HepG2 (cell line): Measurements from ENCODE around the gene MAN2B2. TPM values are rescaled to one million over a fixed set of nuclear protein-coding genes. Genes with fewer than 3 reads are reported as not detected.

Experiments used
- ATAC-seq: fragments of 200-7000 bp; cut with Tn5 transposase; 3 replicates; pipeline ENCODE4 v1.9.1; 2020; ENCODE audit warnings: mild to moderate bottlenecking, moderate library complexity
- BruUV-seq: library from RNA; stranded (reverse); fragments of 400-500 nt; replicated peaks from 2 replicates; lab custom pipeline; 2021; lab: Mats Ljungman, UMichigan
- CTCF ChIA-PET: fragments of 300-600 bp; formaldehyde crosslinking; extraction: SDS; loops from one replicate; lab custom pipeline; 2021; ENCODE audit warnings: low total read pairs, inconsistent platforms, low intra/inter-chr PET ratio; lab: Yijun Ruan, JAX
- POLR2A ChIA-PET: fragments of 350-600 bp; sonication (Branson Sonifier 250); formaldehyde crosslinking; loops from one replicate; lab custom pipeline; 2020; ENCODE audit warnings: antibody characterized with exemption, inconsistent platforms; lab: Yijun Ruan, JAX
- DNase-seq: peaks from one replicate; pipeline ENCODE4 v3.0.0-alpha.2; 2015; ENCODE audit warnings: low spot score
- FAIRE-seq: peaks from 3 replicates; lab custom pipeline; 2011; peaks lifted over from hg19 to GRCh38; lab: Jason Lieb, UNC
- H2AFZ ChIP-seq: one replicate; pipeline ENCODE4 v1.6.1; 2011; ENCODE audit warnings: low read length, inconsistent platforms
- H3K27ac ChIP-seq: fragments of 300-600 bp; 3 replicates; pipeline ENCODE4 v1.8.0; 2011; ENCODE audit warnings: mixed run types, mild to moderate bottlenecking, mixed read lengths, low read length, inconsistent platforms; ENCODE audit not compliant: insufficient read depth; ENCODE audit errors: extremely low read length
- H3K27me3 ChIP-seq, 2 experiments: fragments of 200-600 bp in 1 of 2; 2 replicates in 1 of 2; 3 replicates in 1 of 2; pipeline versions ENCODE4 v1.6.0 to v1.8.0; 2011; ENCODE audit warnings: low read length in 2 of 2, mild to moderate bottlenecking in 2 of 2, moderate library complexity in 2 of 2, inconsistent platforms in 1 of 2; ENCODE audit not compliant: insufficient read depth in 2 of 2, control insufficient read depth in 1 of 2
- H3K36me3 ChIP-seq, 2 experiments: fragments of 200-600 bp in 1 of 2; replicated peaks in 1 of 2; 2 replicates in 1 of 2; 3 replicates in 1 of 2; pipeline versions ENCODE4 v1.5.1 to v1.8.0; 2011; ENCODE audit warnings: low read length in 2 of 2, inconsistent platforms in 1 of 2; ENCODE audit not compliant: insufficient read depth in 2 of 2, control insufficient read depth in 1 of 2
- H3K4me1 ChIP-seq: 2 replicates; pipeline ENCODE4 v1.5.1; 2012; ENCODE audit warnings: low read length, inconsistent platforms; ENCODE audit not compliant: insufficient read depth
- H3K4me2 ChIP-seq: 2 replicates; pipeline ENCODE4 v1.6.0; 2011; ENCODE audit warnings: low read depth, low read length, inconsistent platforms
- H3K4me3 ChIP-seq, 3 experiments: fragments of 200-600 bp in 1 of 3; sonication (generic), shearing (Covaris generic) in 1 of 3; replicated peaks in 1 of 3; 2 replicates each; pipeline ENCODE4 v1.5.1; 2011 to 2016; ENCODE audit warnings: low read length in 3 of 3, inconsistent platforms in 2 of 3, low read depth in 2 of 3, mild to moderate bottlenecking in 2 of 3, control low read depth in 1 of 3, mixed read lengths in 1 of 3; ENCODE audit not compliant: insufficient read depth in 1 of 3
- H3K79me2 ChIP-seq: one replicate; pipeline ENCODE4 v1.6.1; 2011; ENCODE audit warnings: low read length, inconsistent platforms; ENCODE audit not compliant: insufficient read depth
- H3K9ac ChIP-seq: 2 replicates; pipeline ENCODE4 v1.6.0; 2011; ENCODE audit warnings: mild to moderate bottlenecking, low read depth, low read length, inconsistent platforms; ENCODE audit not compliant: insufficient read depth
- H3K9me3 ChIP-seq: 2 replicates; pipeline ENCODE4 v1.5.1; 2012; ENCODE audit warnings: mild to moderate bottlenecking, low read length
- H4K20me1 ChIP-seq: 2 replicates; pipeline ENCODE4 v1.6.0; 2011; ENCODE audit warnings: inconsistent platforms, mild to moderate bottlenecking, low read length, moderate library complexity; ENCODE audit not compliant: insufficient read depth
- ARHGAP35 ChIP-seq: sonication (generic); formaldehyde crosslinking; IDR thresholded peaks from 2 replicates; pipeline ENCODE4 v1.9.0; 2022; ENCODE audit warnings: mild to moderate bottlenecking, inconsistent platforms, moderate library complexity, missing genetic modification reagents, borderline replicate concordance
- DR1 ChIP-seq: sonication (generic); formaldehyde crosslinking; IDR thresholded peaks from 2 replicates; pipeline ENCODE4 v1.8.0; 2021; ENCODE audit warnings: mild to moderate bottlenecking, missing genetic modification reagents, inconsistent platforms
- ISL2 ChIP-seq: sonication (generic); formaldehyde crosslinking; IDR thresholded peaks from 2 replicates; pipeline ENCODE4 v1.5.0; 2020; ENCODE audit warnings: missing genetic modification reagents
- POLR2AphosphoS5 ChIP-seq: IDR thresholded peaks from 2 replicates; pipeline ENCODE4 v1.6.1; 2012; ENCODE audit warnings: low read depth, low read length
- SALL1 ChIP-seq: sonication (generic); formaldehyde crosslinking; IDR thresholded peaks from 2 replicates; pipeline ENCODE4 v1.8.0; 2022; ENCODE audit warnings: mild to moderate bottlenecking, missing genetic modification reagents
- SOX5 ChIP-seq: IDR thresholded peaks from 2 replicates; pipeline ENCODE4 v1.6.1; 2016; ENCODE audit warnings: borderline replicate concordance
- ZNF614 ChIP-seq: IDR thresholded peaks from 2 replicates; pipeline ENCODE4 v1.6.1; 2018; ENCODE audit warnings: missing biosample characterization, missing genetic modification reagents, inconsistent platforms, borderline replicate concordance
- ZNF768 ChIP-seq: sonication (generic); formaldehyde crosslinking; IDR thresholded peaks from 2 replicates; pipeline ENCODE4 v1.4.0; 2020; ENCODE audit warnings: missing genetic modification reagents
- WGBS: methylation state at CpG from one replicate; pipeline ENCODE4 v1.1.6; 2017; ENCODE audit warnings: low lambda C conversion rate; 5-methylcytosine and 5-hydroxymethylcytosine counted together
- in situ Hi-C: cut with HindIII; loops from 2 replicates; pipeline ENCODE4 v1.10.0; 2017; ENCODE audit warnings: low pct_unique_long_range_greater_than_20kb; ENCODE audit not compliant: extremely low pct_ligation_motif_present
- intact Hi-C: fragments of 100-400 bp; cut with micrococcal nuclease; formaldehyde crosslinking; loops from one replicate; pipeline ENCODE4 v1.10.0; 2022; ENCODE audit not compliant: unreplicated experiment
- polyA plus RNA-seq, 8 experiments: library from polyadenylated mRNA; depleted of rRNA in 3 of 8; stranded (reverse) in 7 of 8; unstranded in 1 of 8; fragments of >200 nt; fragmentation: Illumina TruSeq in 4 of 8; extraction: Trizol in 4 of 8; gene quantifications; 2 replicates each; pipeline versions ENCODE4 v1.2.1 to v1.2.3, GENCODE V29; 2011 to 2016; ENCODE audit warnings: low read depth in 4 of 8, missing spikeins in 1 of 8, mixed read lengths in 1 of 8; ENCODE audit not compliant: insufficient read depth in 1 of 8
- total RNA-seq, 5 experiments: library from RNA; depleted of rRNA; stranded (reverse); fragments of >200 nt; fragmentation: Illumina TruSeq; extraction: Trizol; gene quantifications; 2 replicates each; pipeline ENCODE4 v1.2.3, GENCODE V29; 2016; ENCODE audit warnings: low read depth in 1 of 5

Gene MAN2B2
- total and polyA plus RNA-seq, 2 of the 13 experiments (the other 11 are each of a cell fraction or from before 2014, with no cell fraction given), result 4.8 to 5.4 TPM

DNA sequence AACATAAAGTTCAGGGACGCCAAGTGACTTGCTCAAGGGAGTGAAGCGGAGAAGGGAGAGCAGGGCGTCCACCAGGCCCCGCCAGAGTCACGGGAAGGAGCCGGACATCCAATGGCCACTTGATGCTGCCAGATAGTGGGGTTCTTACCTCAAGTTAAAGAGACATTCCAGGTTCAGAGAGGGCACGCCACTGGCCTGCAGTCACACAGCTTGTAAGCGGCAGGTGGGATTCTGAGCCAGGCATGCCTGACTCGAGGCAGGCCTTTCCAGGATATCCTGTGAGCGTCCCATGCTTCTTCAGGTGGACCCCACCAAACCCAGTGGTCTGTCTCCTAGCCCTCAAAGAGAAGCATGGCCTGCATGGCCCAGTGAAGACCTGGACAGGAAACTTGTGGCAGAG, 2.4 kb downstream of the MAN2B2 start:
- no peak overlapping the region for H3K9ac ChIP-seq
- no peaks in the 10 kb centered on the region for H4K20me1 ChIP-seq
- H2AFZ ChIP-seq, result no peak overlapping the region
- FAIRE-seq, result no peak
- H3K4me3 ChIP-seq, result no peak overlapping the region
- no peak overlapping the region for H3K4me2 ChIP-seq
- in situ Hi-C loops, result no loop called here
- H3K9me3 ChIP-seq, result no peaks in the 10 kb centered on the region
- 98% methylated on average over 7 of the region's 10 CpGs for WGBS
- peaks cover 21% of the 10 kb centered on the region for H3K4me1 ChIP-seq
- TSS peak; percentile 43 for BruUV-seq
- POLR2A ChIA-PET, result no interaction called here
- no peaks in the 10 kb centered on the region for H3K79me2 ChIP-seq
- H3K27me3 ChIP-seq, result peaks cover 2 to 11% of the 10 kb centered on the region in 2 experiments; a peak in 2 of 5 replicates
- TF ChIP-seq SOX5 (CRISPR knock-in tag) (no peak), POLR2AphosphoS5 (no peak), ZNF768 (CRISPR knock-in tag) (peak; percentile 95)
- no peak for DNase-seq
- intact Hi-C loops, result no loop called here
- no peak for ATAC-seq
- CTCF ChIA-PET, result no interaction called here
- H3K36me3 ChIP-seq, result peaks cover 7 to 16% of the 10 kb centered on the region in 2 experiments; a peak in 3 of 5 replicates
- no peak overlapping the region for H3K27ac ChIP-seq

DNA sequence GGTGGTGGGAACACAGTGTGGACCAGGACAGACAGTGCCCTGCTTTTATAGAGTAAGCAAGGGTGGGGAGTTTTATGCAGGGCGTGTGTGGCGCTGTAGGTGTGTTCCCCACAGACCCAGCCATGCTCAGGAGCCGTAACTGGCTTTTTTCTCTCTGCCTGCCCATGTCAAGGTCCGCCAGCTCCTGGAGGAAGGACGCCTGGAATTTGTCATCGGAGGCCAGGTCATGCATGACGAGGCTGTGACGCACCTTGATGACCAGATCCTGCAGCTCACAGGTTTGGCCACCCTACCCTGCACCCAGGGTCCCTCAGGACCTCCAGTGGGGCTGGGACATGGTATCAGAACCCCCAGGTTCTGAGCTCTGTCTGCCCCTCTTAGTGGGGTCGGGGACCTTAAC, 3.2 kb downstream of the MAN2B2 start:
- Histone ChIP-seq H3K9me3 (no peaks in the 10 kb centered on the region), H3K4me3 (no peak overlapping the region), H3K27ac (no peak overlapping the region), H3K4me2 (no peak overlapping the region), H3K79me2 (no peaks in the 10 kb centered on the region), H4K20me1 (no peaks in the 10 kb centered on the region), H3K4me1 (peaks cover 21% of the 10 kb centered on the region)
- POLR2A ChIA-PET, result no interaction called here
- intact Hi-C loops, result no loop called here
- FAIRE-seq, result no peak
- no peak for DNase-seq
- WGBS, result 94% methylated on average over 8 of the region's 9 CpGs
- TF ChIP-seq ISL2 (no peak), DR1 (CRISPR knock-in tag) (no peak), SALL1 (no peak), ZNF614 (CRISPR knock-in tag) (no peak), ARHGAP35 (CRISPR knock-in tag) (no peak)
- TF ChIP-seq, all 625 proteins: peak for 0
- in situ Hi-C loops, result no loop called here
- no peak for ATAC-seq
- Histone ChIP-seq H3K9ac (no peak overlapping the region), H3K36me3 (peaks cover 7 to 16% of the 10 kb centered on the region in 2 experiments; a peak in 3 of 5 replicates), H3K27me3 (peaks cover 2 to 7% of the 10 kb centered on the region in 2 experiments; a peak in 2 of 5 replicates), H2AFZ (no peak overlapping the region)
- CTCF ChIA-PET, result no interaction called here
- BruUV-seq, result no TSS peak
